ENCODE measurements around the gene ZACN. TPM values are rescaled to one million over a fixed set of nuclear protein-coding genes. Genes with fewer than 3 reads are reported as not detected.
A peak's percentile ranks its signal among the peaks of the same experiment; 100 is the strongest.

Gene ZACN
- total RNA-seq, 1 donor, result not detected

GRCh38 chr17:76091526-76092286 lies 12.7 kb downstream of the ZACN start:
- Histone ChIP-seq H3K9me3 (ENCODE audit: low read depth, low read length) (no peaks in the 10 kb centered on the region), H3K27me3 (ENCODE audit: insufficient read depth, low read length) (no peaks in the 10 kb centered on the region), H3K4me3 (ENCODE audit: insufficient read depth, low read length) (no peak overlapping the region), H3K4me2 (ENCODE audit: insufficient read depth, low read length) (no peak overlapping the region), H3K27ac (ENCODE audit: low read depth, low read length) (no peak overlapping the region), H2AFZ (ENCODE audit: low read length) (no peak overlapping the region), H3K79me2 (ENCODE audit: insufficient read depth, low read length) (peaks cover 8% of the 10 kb centered on the region), H4K20me1 (ENCODE audit: insufficient read depth, low read length) (peaks cover 25% of the 10 kb centered on the region), H3K36me3 (ENCODE audit: insufficient read depth, low read length) (peaks cover 61% of the 10 kb centered on the region), H3K4me1 (ENCODE audit: insufficient read depth, low read length) (peaks cover 5% of the 10 kb centered on the region)
- DNase-seq (ENCODE audit: insufficient read length, low spot score, missing footprints), result peak; percentile 21
- no peak for TF ChIP-seq CTCF (IDR thresholded peaks at IDR 0.05; ENCODE audit: extremely low read depth, low read depth, low read length)

- H2AFZ ChIP-seq (ENCODE audit: low read length), result no peak overlapping the region
- H3K4me3 ChIP-seq (ENCODE audit: insufficient read depth, low read length), result no peak overlapping the region
- no peaks in the 10 kb centered on the region for H3K9me3 ChIP-seq (ENCODE audit: low read depth, low read length)
- no peak for TF ChIP-seq CTCF (IDR thresholded peaks at IDR 0.05; ENCODE audit: extremely low read depth, low read depth, low read length)
- no peak overlapping the region for H3K4me2 ChIP-seq (ENCODE audit: insufficient read depth, low read length)
- H3K4me1 ChIP-seq (ENCODE audit: insufficient read depth, low read length), result peaks cover 5% of the 10 kb centered on the region
- H3K27me3 ChIP-seq (ENCODE audit: insufficient read depth, low read length), result no peaks in the 10 kb centered on the region
- peaks cover 8% of the 10 kb centered on the region for H3K79me2 ChIP-seq (ENCODE audit: insufficient read depth, low read length)
- no peak overlapping the region for H3K27ac ChIP-seq (ENCODE audit: low read depth, low read length)
- DNase-seq (ENCODE audit: insufficient read length, low spot score, missing footprints), result peak; percentile 37
- H3K36me3 ChIP-seq (ENCODE audit: insufficient read depth, low read length), result peaks cover 61% of the 10 kb centered on the region
- peaks cover 25% of the 10 kb centered on the region for H4K20me1 ChIP-seq (ENCODE audit: insufficient read depth, low read length)
These were observed 13.8 kb downstream of the ZACN start for GRCh38 chr17:76092526-76093413.

- Histone ChIP-seq H3K4me3 (ENCODE audit: insufficient read depth, low read length) (no peak overlapping the region), H3K27ac (ENCODE audit: low read depth, low read length) (peak overlapping the region; percentile 66), H2AFZ (ENCODE audit: low read length) (no peak overlapping the region), H3K36me3 (ENCODE audit: insufficient read depth, low read length) (peaks cover 55% of the 10 kb centered on the region), H3K27me3 (ENCODE audit: insufficient read depth, low read length) (no peaks in the 10 kb centered on the region), H3K4me2 (ENCODE audit: insufficient read depth, low read length) (no peak overlapping the region), H3K79me2 (ENCODE audit: insufficient read depth, low read length) (peaks cover 8% of the 10 kb centered on the region), H3K4me1 (ENCODE audit: insufficient read depth, low read length) (peaks cover 5% of the 10 kb centered on the region), H3K9me3 (ENCODE audit: low read depth, low read length) (no peaks in the 10 kb centered on the region), H4K20me1 (ENCODE audit: insufficient read depth, low read length) (peaks cover 25% of the 10 kb centered on the region)
- DNase-seq (ENCODE audit: insufficient read length, low spot score, missing footprints), result no peak
- TF ChIP-seq CTCF (IDR thresholded peaks at IDR 0.05; ENCODE audit: extremely low read depth, low read depth, low read length), result no peak
These were observed 15.1 kb downstream of the ZACN start for GRCh38 chr17:76094046-76094445.

GRCh38 chr17:76095943-76096342 lies 17.0 kb downstream of the ZACN start:
- Histone ChIP-seq H3K9me3 (ENCODE audit: low read depth, low read length) (no peaks in the 10 kb centered on the region), H3K79me2 (ENCODE audit: insufficient read depth, low read length) (peaks cover 8% of the 10 kb centered on the region), H3K4me2 (ENCODE audit: insufficient read depth, low read length) (no peak overlapping the region), H3K36me3 (ENCODE audit: insufficient read depth, low read length) (peaks cover 68% of the 10 kb centered on the region), H3K27ac (ENCODE audit: low read depth, low read length) (no peak overlapping the region), H3K27me3 (ENCODE audit: insufficient read depth, low read length) (no peaks in the 10 kb centered on the region), H4K20me1 (ENCODE audit: insufficient read depth, low read length) (peaks cover 22% of the 10 kb centered on the region), H3K4me1 (ENCODE audit: insufficient read depth, low read length) (peaks cover 5% of the 10 kb centered on the region), H2AFZ (ENCODE audit: low read length) (no peak overlapping the region), H3K4me3 (ENCODE audit: insufficient read depth, low read length) (no peak overlapping the region)
- TF ChIP-seq CTCF (IDR thresholded peaks at IDR 0.05; ENCODE audit: extremely low read depth, low read depth, low read length), result no peak
- peak; percentile 5 for DNase-seq (ENCODE audit: insufficient read length, low spot score, missing footprints)

Measured in osteoblast (primary cell).